ENCODE measurements around the gene CHERP. TPM values are rescaled to one million over a fixed set of nuclear protein-coding genes. Genes with fewer than 3 reads are reported as not detected.

CHERP gene
- total and polyA plus RNA-seq, 2 of the 4 experiments (the other 2 are of a cell fraction), result 0.54 to 13.5 TPM

DNA sequence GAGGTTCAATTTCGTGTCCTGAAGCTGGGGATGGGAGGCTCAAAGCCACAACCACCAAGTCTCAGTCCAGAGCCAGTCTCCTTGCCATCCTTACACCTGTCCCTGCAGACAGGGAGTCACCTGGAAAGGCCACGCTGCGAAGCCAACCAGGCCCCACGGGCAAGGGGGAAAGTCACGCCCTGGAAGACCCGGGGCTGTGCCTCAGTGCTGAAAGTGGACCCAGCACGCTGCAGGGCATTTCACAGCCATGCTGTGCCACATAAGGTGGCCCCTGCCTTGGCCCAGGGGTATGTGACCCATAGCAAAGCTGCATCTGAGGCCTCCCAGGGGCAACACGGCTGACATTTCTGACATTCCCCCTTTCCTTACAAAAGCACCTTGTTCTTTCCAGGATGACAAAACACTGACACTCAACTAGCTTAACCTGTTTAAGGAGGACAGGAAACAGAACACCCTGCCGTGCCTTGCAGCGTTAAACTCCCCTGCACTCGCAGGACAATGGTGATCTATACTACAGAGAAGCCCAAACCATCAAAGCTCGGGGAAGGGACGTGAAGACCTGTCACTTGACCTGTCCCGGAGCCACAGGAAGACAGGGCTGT is 14.8 kb downstream of the CHERP start:
- Histone ChIP-seq H3K36me3 (ENCODE audit: control insufficient read depth, insufficient read depth, low read length) (peaks cover 87% of the 10 kb centered on the region), H4K20me1 (ENCODE audit: insufficient read depth, low read length) (peaks cover 18% of the 10 kb centered on the region; the same call in 1 of the 2 replicates), H3K27ac (ENCODE audit: insufficient read depth, low read length) (no peak overlapping the region), H3K9me1 (ENCODE audit: insufficient read depth, low read length) (no peaks in the 10 kb centered on the region), H3K4me2 (ENCODE audit: low read depth, low read length) (no peak overlapping the region), H3K9me3 (ENCODE audit: control insufficient read depth, insufficient read depth, low read length) (no peaks in the 10 kb centered on the region), H2BK20ac (ENCODE audit: low read depth, low read length) (no peak overlapping the region), H3K9ac (ENCODE audit: low read depth, low read length) (no peak overlapping the region), H3K4me1 (ENCODE audit: control insufficient read depth, insufficient read depth, low read length) (no peaks in the 10 kb centered on the region), H2BK15ac (ENCODE audit: low read depth, low read length) (no peak overlapping the region), H2BK120ac (ENCODE audit: low read depth, low read length) (no peak overlapping the region), H3K4me3 (ENCODE audit: insufficient read depth, low read depth, low read length) (no peak overlapping the region), H3K4ac (ENCODE audit: low read depth, low read length) (no peak overlapping the region), H3K18ac (ENCODE audit: low read depth, low read length) (no peak overlapping the region), H4K91ac (ENCODE audit: insufficient read depth, low read depth, low read length) (no peak overlapping the region), H3K14ac (replicated peaks; ENCODE audit: low read depth, low read length) (no peak overlapping the region), H3K79me1 (ENCODE audit: low read depth in 1 of 2, low read length in 2 of 2) (peaks cover 17 to 19% of the 10 kb centered on the region in 2 experiments), H4K5ac (ENCODE audit: low read depth, low read length) (no peak overlapping the region), H3K27me3 (ENCODE audit: control insufficient read depth, insufficient read depth, low read length) (no peaks in the 10 kb centered on the region), H2AK9ac (replicated peaks; ENCODE audit: low read depth, low read length, poor library complexity) (no peak overlapping the region), H3K23ac (ENCODE audit: low read depth, low read length) (no peak overlapping the region), H4K8ac (ENCODE audit: low read depth in 2 of 2, low read length in 2 of 2) (no peak overlapping the region), H2BK5ac (ENCODE audit: low read depth, low read length, poor library complexity, severe bottlenecking) (no peak overlapping the region), H2AFZ (replicated peaks; ENCODE audit: low read length, poor library complexity) (no peak overlapping the region), H3K56ac (ENCODE audit: extremely low read depth, insufficient read depth, low read length) (no peak overlapping the region), H2AK5ac (ENCODE audit: low read depth, low read length) (no peak overlapping the region)
- BruUV-seq (replicated peaks), result no TSS peak
- no peak for ATAC-seq (ENCODE audit: low read depth)
- WGBS, 2 experiments (ENCODE audit: extremely low coverage in 2 of 2, insufficient read length in 1 of 2), result 82% methylated on average over 12 of the region's 14 CpGs; no CpG with 5 or more reads in 1 of the 2 experiments
- ChIA-PET CTCF (no interaction called here), POLR2A (ENCODE audit: unreplicated experiment) (interaction anchor here (0.6 kb wide), 1 partner anchor 31 kb away, joined by 3 read pairs; the partner anchor contains the start of genes C19orf44 and CALR3)
- no peak for DNase-seq
- intact Hi-C loops (cut with micrococcal nuclease) (no loop called here), dilution Hi-C loops (cut with HindIII; ENCODE audit: low sequenced_read_pairs, unreplicated experiment) (no loop called here), in situ Hi-C loops (cut with MboI; ENCODE audit: low sequenced_read_pairs) (no loop called here)
- no peak for TF ChIP-seq RAD21 (IDR thresholded peaks at IDR 0.05; ENCODE audit: low read length)
- TF ChIP-seq MAZ (IDR thresholded peaks at IDR 0.05; ENCODE audit: borderline replicate concordance, low read depth, low read length), result no peak
- no peak for TF ChIP-seq MXI1 (IDR thresholded peaks at IDR 0.05; ENCODE audit: borderline replicate concordance, low read depth, low read length)
- TF ChIP-seq, protein P1, sequence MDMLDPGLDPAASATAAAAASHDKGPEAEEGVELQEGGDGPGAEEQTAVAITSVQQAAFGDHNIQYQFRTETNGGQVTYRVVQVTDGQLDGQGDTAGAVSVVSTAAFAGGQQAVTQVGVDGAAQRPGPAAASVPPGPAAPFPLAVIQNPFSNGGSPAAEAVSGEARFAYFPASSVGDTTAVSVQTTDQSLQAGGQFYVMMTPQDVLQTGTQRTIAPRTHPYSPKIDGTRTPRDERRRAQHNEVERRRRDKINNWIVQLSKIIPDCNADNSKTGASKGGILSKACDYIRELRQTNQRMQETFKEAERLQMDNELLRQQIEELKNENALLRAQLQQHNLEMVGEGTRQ (IDR thresholded peaks at IDR 0.05; ENCODE audit: low read depth, low read length), result no peak
- TF ChIP-seq NFE2L2 (IDR thresholded peaks at IDR 0.05; ENCODE audit: low read depth, low read length), result no peak
- no peak for TF ChIP-seq MAFK (IDR thresholded peaks at IDR 0.05; ENCODE audit: low read depth, low read length)
- no peak for TF ChIP-seq BHLHE40 (IDR thresholded peaks at IDR 0.05; ENCODE audit: low read depth, low read length)
- no peak for TF ChIP-seq CTCF (conservative IDR thresholded peaks at IDR 0.05; ENCODE audit: low read depth, low read length)
- TF ChIP-seq RFX5 (IDR thresholded peaks at IDR 0.05; ENCODE audit: low read depth, low read length), result no peak
- TF ChIP-seq CEBPB (IDR thresholded peaks at IDR 0.05; ENCODE audit: low read depth, low read length), result no peak
- TF ChIP-seq CHD1 (IDR thresholded peaks at IDR 0.05; ENCODE audit: low read depth, low read length), result no peak
- TF ChIP-seq RCOR1 (IDR thresholded peaks at IDR 0.05; ENCODE audit: insufficient replicate concordance, low read length), result no peak
- TF ChIP-seq FOS (IDR thresholded peaks at IDR 0.05; ENCODE audit: low read depth, low read length), result no peak
- TF ChIP-seq POLR2A (IDR thresholded peaks at IDR 0.05; ENCODE audit: low read depth, low read length), result no peak
- TF ChIP-seq SMC3 (IDR thresholded peaks at IDR 0.05; ENCODE audit: low read depth, low read length), result no peak
- TF ChIP-seq, protein P2, sequence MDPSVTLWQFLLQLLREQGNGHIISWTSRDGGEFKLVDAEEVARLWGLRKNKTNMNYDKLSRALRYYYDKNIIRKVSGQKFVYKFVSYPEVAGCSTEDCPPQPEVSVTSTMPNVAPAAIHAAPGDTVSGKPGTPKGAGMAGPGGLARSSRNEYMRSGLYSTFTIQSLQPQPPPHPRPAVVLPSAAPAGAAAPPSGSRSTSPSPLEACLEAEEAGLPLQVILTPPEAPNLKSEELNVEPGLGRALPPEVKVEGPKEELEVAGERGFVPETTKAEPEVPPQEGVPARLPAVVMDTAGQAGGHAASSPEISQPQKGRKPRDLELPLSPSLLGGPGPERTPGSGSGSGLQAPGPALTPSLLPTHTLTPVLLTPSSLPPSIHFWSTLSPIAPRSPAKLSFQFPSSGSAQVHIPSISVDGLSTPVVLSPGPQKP (IDR thresholded peaks at IDR 0.05; ENCODE audit: borderline replicate concordance, low read depth, low read length), result no peak
